Measurements from ENCODE around the gene NT5M. TPM values are rescaled to one million over a fixed set of nuclear protein-coding genes. Genes with fewer than 3 reads are reported as not detected.

The NT5M gene
- total and polyA plus RNA-seq, 4 donors, result 4.1 to 18.2 (median 11.6) TPM

Other genes starting within 250 kb of the NT5M start
- gene PLD6, start 97.0 kb upstream of the NT5M start, total RNA-seq, result 10 to 100 TPM; 10.2 to 11.0 TPM
- gene PLD6, start 97.0 kb upstream of the NT5M start, polyA plus RNA-seq (ENCODE audit: insufficient read length in 2 of 2), result 10 to 100 TPM; 12.6 to 14.7 TPM
- gene FLCN, start 66.2 kb upstream of the NT5M start, total RNA-seq, result 10 to 100 TPM; 39.5 to 55.8 TPM
- 10 to 100 TPM; 32.7 to 77.3 TPM for gene FLCN, start 66.2 kb upstream of the NT5M start, polyA plus RNA-seq (ENCODE audit: insufficient read length in 2 of 2)
- 10 to 100 TPM; 76.5 to 97.5 TPM for gene COPS3, start 22.1 kb upstream of the NT5M start, total RNA-seq
- gene COPS3, start 22.1 kb upstream of the NT5M start, polyA plus RNA-seq (ENCODE audit: insufficient read length in 2 of 2), result 10 to 100 TPM; 89.9 to 92.5 TPM
- gene MED9, start 173.6 kb downstream of the NT5M start, total RNA-seq, result 10 to 100 TPM; 12.3 to 15.2 TPM
- 10 to 100 TPM; 21.3 to 22.7 TPM for gene MED9, start 173.6 kb downstream of the NT5M start, polyA plus RNA-seq (ENCODE audit: insufficient read length in 2 of 2)
- gene RASD1, start 193.0 kb downstream of the NT5M start, total RNA-seq, result 1 to 10 TPM; 3.2 to 6.8 TPM
- 10 to 100 TPM; 13.5 to 14.6 TPM for gene RASD1, start 193.0 kb downstream of the NT5M start, polyA plus RNA-seq (ENCODE audit: insufficient read length in 2 of 2)